Hepatocyte (in vitro differentiated cells): ENCODE data around the gene IQCN. TPM values are rescaled to one million over a fixed set of nuclear protein-coding genes. Genes with fewer than 3 reads are reported as not detected.
"Not testable (repeated sequence)": the region's sequence is repeated elsewhere in the genome, so short reads cannot be mapped to it uniquely, and the experiment has no call there.

Source experiments
- DNase-seq: peaks from one replicate; pipeline ENCODE4 v3.0.0-alpha.2; 2016; ENCODE audit warnings: low spot score
- H2AFZ ChIP-seq: fragments of 200-600 bp; sonication (generic); 2 replicates; pipeline ENCODE4 v1.6.0; 2016; ENCODE audit warnings: antibody characterized with exemption, mild to moderate bottlenecking
- H3K27ac ChIP-seq: fragments of 200-600 bp; sonication (generic); 2 replicates; pipeline ENCODE4 v1.5.1; 2016; ENCODE audit warnings: mild to moderate bottlenecking
- H3K27me3 ChIP-seq: fragments of 200-600 bp; sonication (generic); 2 replicates; pipeline ENCODE4 v1.6.1; 2016
- H3K36me3 ChIP-seq: fragments of 200-600 bp; sonication (generic); replicated peaks from 2 replicates; pipeline ENCODE4 v1.5.1; 2016; ENCODE audit warnings: low read depth; ENCODE audit not compliant: insufficient read depth
- H3K4me1 ChIP-seq: fragments of 200-600 bp; sonication (generic); 2 replicates; pipeline ENCODE4 v1.5.1; 2016; ENCODE audit warnings: mild to moderate bottlenecking, moderate library complexity; ENCODE audit not compliant: insufficient read depth
- H3K4me2 ChIP-seq: fragments of 200-600 bp; sonication (generic); 2 replicates; pipeline ENCODE4 v1.6.0; 2016
- H3K4me3 ChIP-seq: fragments of 200-600 bp; sonication (generic); 2 replicates; pipeline ENCODE4 v1.5.1; 2016; ENCODE audit warnings: mild to moderate bottlenecking
- H3K79me2 ChIP-seq: fragments of 200-600 bp; sonication (generic); 2 replicates; pipeline ENCODE4 v1.6.0; 2017; ENCODE audit warnings: mild to moderate bottlenecking
- H3K9me2 ChIP-seq: fragments of 200-600 bp; sonication (generic); replicated peaks from 2 replicates; pipeline ENCODE4 v1.6.0; 2017; ENCODE audit warnings: mild to moderate bottlenecking; ENCODE audit not compliant: insufficient read depth
- H3K9me3 ChIP-seq: fragments of 200-600 bp; sonication (generic); 2 replicates; pipeline ENCODE4 v1.5.1; 2016; ENCODE audit warnings: low read depth, mild to moderate bottlenecking
- H4K20me1 ChIP-seq: fragments of 200-600 bp; sonication (generic); 2 replicates; pipeline ENCODE4 v1.6.0; 2016; ENCODE audit warnings: mild to moderate bottlenecking; ENCODE audit not compliant: insufficient read depth, poor library complexity, severe bottlenecking
- CTCF ChIP-seq: fragments of 200-600 bp; sonication (generic); IDR thresholded peaks from 2 replicates; pipeline ENCODE4 v1.5.1; 2016; ENCODE audit warnings: antibody characterized with exemption, mild to moderate bottlenecking; ENCODE audit not compliant: poor library complexity
- EZH2 ChIP-seq: fragments of 200-600 bp; sonication (generic); IDR thresholded peaks from 2 replicates; pipeline ENCODE4 v1.6.1; 2016; ENCODE audit warnings: antibody characterized with exemption, mild to moderate bottlenecking, borderline replicate concordance
- EZH2phosphoT487 ChIP-seq: fragments of 200-600 bp; sonication (generic); IDR thresholded peaks from one replicate; pipeline ENCODE4 v1.6.1; 2018; ENCODE audit warnings: antibody characterized with exemption, mild to moderate bottlenecking, low read depth, moderate library complexity; ENCODE audit not compliant: unreplicated experiment, severe bottlenecking
- WGBS: methylation state at CpG from one replicate; pipeline ENCODE4 v1.1.6; 2016; ENCODE audit warnings: low lambda C conversion rate; ENCODE audit errors: missing lambda C conversion rate; 5-methylcytosine and 5-hydroxymethylcytosine counted together
- polyA plus RNA-seq: library from polyadenylated mRNA; unstranded; fragments of >200 nt; fragmentation: Nextera tagmentation; extraction: Ambion mirVana; gene quantifications from 2 replicates; pipeline ENCODE4 v1.2.1, GENCODE V29; 2016
- total RNA-seq: library from RNA; depleted of rRNA; stranded (reverse); fragments of >200 nt; gene quantifications from 2 replicates; pipeline ENCODE4 v1.2.3, GENCODE V29; 2014

Gene IQCN
- total and polyA plus RNA-seq, 2 experiments from 2014 or later = 1.5 to 3.7 TPM

- H3K9me3 ChIP-seq = no peaks in the 10 kb centered on the region
- H3K4me2 ChIP-seq = no peak overlapping the region
- no peaks in the 10 kb centered on the region for H3K36me3 ChIP-seq
- H3K27ac ChIP-seq = no peak overlapping the region
- no peaks in the 10 kb centered on the region for H3K79me2 ChIP-seq
- TF ChIP-seq EZH2 = no peak
- no peak for TF ChIP-seq EZH2phosphoT487
- TF ChIP-seq CTCF = no peak
- peaks cover 3% of the 10 kb centered on the region for H3K27me3 ChIP-seq
- 95% methylated on average over 17 of the region's 17 CpGs for WGBS
- H4K20me1 ChIP-seq = no peaks in the 10 kb centered on the region
- H2AFZ ChIP-seq = no peak overlapping the region
- no peaks in the 10 kb centered on the region for H3K4me1 ChIP-seq
- H3K9me2 ChIP-seq = no peaks in the 10 kb centered on the region
- no peak for DNase-seq
- no peak overlapping the region for H3K4me3 ChIP-seq
These were observed 56.1 kb downstream of the IQCN start for GRCh38 chr19:18218159-18218558.

- WGBS = 93% methylated on average over 8 of the region's 8 CpGs
These were observed 57.5 kb downstream of the IQCN start for GRCh38 chr19:18216789-18217188.

GRCh38 chr19:18214779-18215433 is 59.3 kb downstream of the IQCN start:
- Histone ChIP-seq H3K9me3 (no peaks in the 10 kb centered on the region), H3K4me2 (no peak overlapping the region), H2AFZ (no peak overlapping the region), H3K27me3 (no peaks in the 10 kb centered on the region), H4K20me1 (no peaks in the 10 kb centered on the region), H3K27ac (no peak overlapping the region), H3K4me3 (no peak overlapping the region), H3K36me3 (no peaks in the 10 kb centered on the region), H3K9me2 (no peaks in the 10 kb centered on the region), H3K79me2 (no peaks in the 10 kb centered on the region), H3K4me1 (no peaks in the 10 kb centered on the region)
- TF ChIP-seq EZH2phosphoT487 (no peak), EZH2 (no peak), CTCF (no peak)
- 77% methylated on average over 7 of the region's 7 CpGs for WGBS
- no peak for DNase-seq

More at GRCh38 chr19:18216789-18217188, 57.5 kb downstream of the IQCN start:
- H3K4me3 ChIP-seq = no peak overlapping the region
- no peaks in the 10 kb centered on the region for H3K9me3 ChIP-seq
- H4K20me1 ChIP-seq = no peaks in the 10 kb centered on the region
- H3K27ac ChIP-seq = no peak overlapping the region
- no peak for DNase-seq
- H3K27me3 ChIP-seq = peaks cover 3% of the 10 kb centered on the region
- H3K36me3 ChIP-seq = no peaks in the 10 kb centered on the region
- no peak overlapping the region for H3K4me2 ChIP-seq
- H3K79me2 ChIP-seq = no peaks in the 10 kb centered on the region
- H2AFZ ChIP-seq = no peak overlapping the region
- H3K9me2 ChIP-seq = no peaks in the 10 kb centered on the region
- TF ChIP-seq EZH2 = no peak
- no peak for TF ChIP-seq CTCF
- no peaks in the 10 kb centered on the region for H3K4me1 ChIP-seq

- Histone ChIP-seq H3K4me1 (no peaks in the 10 kb centered on the region), H3K79me2 (no peaks in the 10 kb centered on the region), H2AFZ (no peak overlapping the region), H3K27ac (no peak overlapping the region), H3K4me3 (no peak overlapping the region), H4K20me1 (no peaks in the 10 kb centered on the region), H3K9me3 (no peaks in the 10 kb centered on the region), H3K9me2 (no peaks in the 10 kb centered on the region), H3K36me3 (no peaks in the 10 kb centered on the region), H3K4me2 (no peak overlapping the region), H3K27me3 (no peaks in the 10 kb centered on the region)
- 91% methylated on average over 14 of the region's 14 CpGs for WGBS
- TF ChIP-seq EZH2phosphoT487 (no peak), EZH2 (no peak), CTCF (no peak)
- DNase-seq = no peak
These were observed 62.6 kb downstream of the IQCN start for GRCh38 chr19:18211683-18212082.

GRCh38 chr19:18209912-18210311 is 64.3 kb downstream of the IQCN start:
- H3K27ac ChIP-seq, H3K4me2 ChIP-seq, DNase-seq, H3K9me3 ChIP-seq, H3K27me3 ChIP-seq, H2AFZ ChIP-seq, H3K79me2 ChIP-seq, H4K20me1 ChIP-seq, H3K4me3 ChIP-seq, H3K4me1 ChIP-seq, H3K36me3 ChIP-seq, H3K9me2 ChIP-seq: not testable (repeated sequence)
- WGBS = 91% methylated on average over 5 of the region's 5 CpGs
